HUES48 (cell line): ENCODE measurements around the gene TNFRSF25.

Experiments
- H3K27ac ChIP-seq: one replicate; pipeline ENCODE4 v1.7.0; 2013; ENCODE audit warnings: low read depth, low read length, inconsistent platforms
- H3K27me3 ChIP-seq: 2 replicates; pipeline ENCODE4 v1.6.1; 2013; ENCODE audit warnings: mild to moderate bottlenecking, low read length; ENCODE audit not compliant: control insufficient read depth, insufficient read depth
- H3K36me3 ChIP-seq: 2 replicates; pipeline ENCODE4 v1.6.1; 2013; ENCODE audit warnings: low read length; ENCODE audit not compliant: control insufficient read depth, insufficient read depth
- H3K4me1 ChIP-seq: 2 replicates; pipeline ENCODE4 v1.6.1; 2013; ENCODE audit warnings: mild to moderate bottlenecking, low read length; ENCODE audit not compliant: control insufficient read depth, insufficient read depth
- H3K4me3 ChIP-seq: 2 replicates; pipeline ENCODE4 v1.5.1; 2013; ENCODE audit warnings: mild to moderate bottlenecking, low read depth, low read length
- H3K9ac ChIP-seq: 2 replicates; pipeline ENCODE4 v1.6.1; 2013; ENCODE audit warnings: mild to moderate bottlenecking, low read depth, low read length, moderate library complexity
- H3K9me3 ChIP-seq: 2 replicates; pipeline ENCODE4 v1.6.1; 2013; ENCODE audit warnings: low read length; ENCODE audit not compliant: control insufficient read depth, insufficient read depth

TNFRSF25 gene

DNA sequence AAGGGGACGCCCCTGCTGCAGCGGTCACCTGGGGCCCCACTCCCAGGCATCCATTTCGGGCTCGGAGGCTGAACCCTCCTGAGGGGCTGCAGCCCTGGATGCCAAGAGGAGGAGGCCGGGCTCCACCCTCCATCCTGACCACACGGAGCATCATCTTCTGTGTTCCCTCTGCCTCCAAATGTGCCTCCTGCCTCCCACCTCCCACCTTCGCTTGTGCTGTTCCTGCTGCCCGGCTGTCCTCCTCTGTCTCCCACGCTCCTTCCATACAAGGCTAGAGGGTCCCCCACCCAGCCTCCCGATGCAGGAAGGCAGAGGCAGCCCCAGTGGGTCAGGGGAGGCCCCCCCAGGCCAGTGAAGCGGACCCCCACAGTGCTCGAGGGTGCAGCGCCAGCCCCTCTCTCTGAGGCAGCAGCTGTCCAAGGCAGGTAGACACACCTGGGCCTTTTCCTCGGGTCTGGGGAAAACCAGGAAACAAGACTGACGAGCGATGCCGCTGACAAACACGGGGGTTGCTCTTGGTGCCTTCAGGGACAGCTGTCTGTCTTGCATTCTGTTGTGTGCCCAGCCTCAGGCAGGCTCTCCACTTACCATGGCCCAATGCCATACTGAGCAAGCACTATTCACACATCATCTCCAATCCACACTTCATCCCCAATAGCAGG is 42.3 kb upstream of the TNFRSF25 start:
- H3K4me1 ChIP-seq: no peaks in the 10 kb centered on the region
- no peak overlapping the region for H3K9ac ChIP-seq
- no peak overlapping the region for H3K27ac ChIP-seq
- H3K27me3 ChIP-seq: no peaks in the 10 kb centered on the region
- H3K36me3 ChIP-seq: no peaks in the 10 kb centered on the region
- H3K4me3 ChIP-seq: no peak overlapping the region
- no peaks in the 10 kb centered on the region for H3K9me3 ChIP-seq

DNA sequence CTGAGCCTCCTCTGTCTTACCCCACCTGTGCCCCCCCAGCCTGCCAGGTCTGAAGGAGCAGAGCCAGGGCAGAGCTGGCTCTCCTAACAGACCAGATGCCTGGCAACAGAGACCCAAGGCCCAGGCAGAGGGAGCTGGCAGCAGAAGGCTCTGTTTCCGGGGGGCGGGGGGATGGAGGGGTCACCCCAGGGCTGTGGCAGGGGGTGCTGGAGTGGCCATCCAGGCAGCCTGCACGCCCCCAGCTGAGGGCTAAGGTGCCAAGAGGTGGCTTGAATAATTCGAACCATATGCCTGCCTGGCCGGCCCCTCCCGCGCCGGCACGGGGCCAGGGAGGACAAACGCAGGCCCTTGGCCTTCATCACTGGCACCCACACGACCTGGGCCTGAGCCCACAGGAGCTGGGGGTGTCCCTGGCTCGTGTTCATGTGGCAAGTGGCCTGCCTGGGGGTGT is 41.5 kb upstream of the TNFRSF25 start:
- no peaks in the 10 kb centered on the region for H3K4me1 ChIP-seq
- no peak overlapping the region for H3K4me3 ChIP-seq
- H3K36me3 ChIP-seq: no peaks in the 10 kb centered on the region
- H3K27me3 ChIP-seq: no peaks in the 10 kb centered on the region
- H3K27ac ChIP-seq: no peak overlapping the region
- H3K9me3 ChIP-seq: no peaks in the 10 kb centered on the region
- H3K9ac ChIP-seq: no peak overlapping the region

DNA sequence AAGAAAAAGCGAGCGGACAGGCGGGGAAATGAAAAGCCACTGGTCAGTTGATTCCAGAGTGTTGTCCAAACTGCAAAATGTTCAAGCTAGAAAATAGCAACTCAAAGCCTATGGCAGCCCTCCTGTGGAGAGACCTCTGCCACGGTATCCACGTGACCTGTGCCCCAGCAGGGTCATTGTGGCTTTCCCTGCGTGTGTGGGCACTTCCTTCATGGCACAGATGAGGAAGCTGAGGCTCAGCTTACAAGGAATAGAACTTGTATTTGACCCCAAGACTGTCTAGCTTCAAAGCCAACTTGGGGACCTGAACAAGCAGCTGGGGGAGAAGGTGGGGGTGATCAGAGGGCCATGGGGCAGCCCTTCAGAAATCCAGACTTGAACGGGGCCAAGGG is 41.1 kb upstream of the TNFRSF25 start:
- H3K27me3 ChIP-seq: no peaks in the 10 kb centered on the region
- H3K9me3 ChIP-seq: no peaks in the 10 kb centered on the region
- H3K4me1 ChIP-seq: no peaks in the 10 kb centered on the region
- no peak overlapping the region for H3K27ac ChIP-seq
- H3K4me3 ChIP-seq: no peak overlapping the region
- no peaks in the 10 kb centered on the region for H3K36me3 ChIP-seq
- H3K9ac ChIP-seq: no peak overlapping the region

DNA sequence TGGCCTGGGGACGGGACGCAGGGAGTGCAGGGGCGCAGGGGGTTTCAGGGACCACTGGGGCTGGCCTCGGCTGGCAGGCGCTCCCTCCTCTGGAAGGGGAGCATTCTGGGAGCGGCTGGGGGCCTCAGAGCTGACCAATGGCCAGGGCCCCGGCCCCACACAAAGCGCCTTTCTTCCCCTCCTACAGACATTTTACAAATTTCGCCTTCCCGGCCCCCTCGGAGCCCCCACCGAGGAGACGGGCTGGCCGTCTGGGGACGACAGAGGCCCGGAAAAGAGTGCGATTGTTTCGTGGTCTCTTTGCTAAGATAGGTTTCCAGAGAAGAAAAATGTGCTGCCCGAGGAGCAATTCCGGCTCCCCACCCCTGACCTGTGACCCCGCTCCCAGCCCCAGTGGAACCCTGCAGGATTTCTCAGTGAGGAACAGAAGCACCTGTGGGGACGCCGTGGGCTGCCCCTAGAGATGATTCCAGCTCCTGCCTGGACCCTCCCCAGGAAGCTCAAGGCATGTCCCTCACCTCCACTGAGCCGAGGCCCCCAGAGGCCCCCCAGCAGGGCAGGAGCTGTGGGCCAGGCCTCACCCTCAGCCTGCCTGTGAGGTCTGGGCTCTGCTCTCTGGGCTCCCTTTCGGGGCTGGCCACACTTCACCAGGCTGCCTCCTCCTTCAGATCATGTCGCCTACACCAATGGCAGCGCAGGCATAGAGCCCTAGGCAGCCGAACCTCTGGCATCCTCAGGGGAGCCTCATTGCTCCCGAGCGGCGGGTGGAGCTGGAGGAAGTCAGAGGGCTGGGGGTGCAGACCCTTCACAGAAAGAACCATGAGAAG is 40.5 kb upstream of the TNFRSF25 start:
- Histone ChIP-seq H3K4me3 (no peak overlapping the region), H3K27ac (no peak overlapping the region), H3K27me3 (no peaks in the 10 kb centered on the region), H3K36me3 (no peaks in the 10 kb centered on the region), H3K4me1 (no peaks in the 10 kb centered on the region), H3K9me3 (no peaks in the 10 kb centered on the region), H3K9ac (no peak overlapping the region)

DNA sequence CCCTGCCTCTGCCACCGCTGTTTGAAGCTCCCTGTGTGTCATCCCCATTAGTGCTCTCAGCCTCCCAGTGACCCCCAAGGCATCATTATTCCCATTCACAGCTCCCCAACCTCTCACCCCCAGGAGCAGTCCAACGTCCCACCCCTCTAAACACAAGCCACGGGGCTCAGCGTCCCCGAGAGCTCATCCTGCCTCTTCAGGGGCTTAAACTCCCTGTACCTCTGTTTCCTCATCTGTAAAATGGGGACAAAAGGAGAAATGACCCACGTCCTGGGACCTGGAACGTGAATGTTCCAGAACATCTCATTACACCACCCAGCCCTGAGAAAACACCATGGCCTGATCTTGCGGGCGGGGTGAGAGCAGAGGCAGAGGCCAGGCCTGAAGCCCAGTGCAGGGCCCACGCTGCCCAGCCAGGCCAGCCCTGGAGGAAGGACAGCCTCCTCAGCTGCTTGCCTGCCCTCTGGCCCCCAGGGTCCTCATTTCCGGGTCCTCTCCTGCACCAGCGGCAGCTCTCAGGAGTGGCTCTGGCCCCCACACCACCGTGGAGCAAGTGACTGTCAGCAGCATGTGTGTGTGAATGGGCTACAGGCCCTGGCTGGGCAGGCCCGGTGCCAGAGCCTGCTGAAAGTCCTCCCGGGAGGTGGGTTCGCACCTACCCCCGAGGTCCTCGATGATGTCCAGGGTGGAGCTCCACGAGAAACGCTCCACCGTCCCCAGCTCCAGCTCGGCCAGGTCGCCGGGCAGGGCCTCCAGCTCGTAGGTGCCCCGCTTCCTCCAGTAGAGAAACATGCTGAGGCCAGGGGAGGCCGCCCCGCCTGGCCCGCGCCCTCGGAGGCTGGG is 39.6 kb upstream of the TNFRSF25 start:
- no peaks in the 10 kb centered on the region for H3K9me3 ChIP-seq
- H3K9ac ChIP-seq: no peak overlapping the region
- H3K27me3 ChIP-seq: no peaks in the 10 kb centered on the region
- H3K4me1 ChIP-seq: no peaks in the 10 kb centered on the region
- H3K4me3 ChIP-seq: no peak overlapping the region
- no peak overlapping the region for H3K27ac ChIP-seq
- H3K36me3 ChIP-seq: no peaks in the 10 kb centered on the region

DNA sequence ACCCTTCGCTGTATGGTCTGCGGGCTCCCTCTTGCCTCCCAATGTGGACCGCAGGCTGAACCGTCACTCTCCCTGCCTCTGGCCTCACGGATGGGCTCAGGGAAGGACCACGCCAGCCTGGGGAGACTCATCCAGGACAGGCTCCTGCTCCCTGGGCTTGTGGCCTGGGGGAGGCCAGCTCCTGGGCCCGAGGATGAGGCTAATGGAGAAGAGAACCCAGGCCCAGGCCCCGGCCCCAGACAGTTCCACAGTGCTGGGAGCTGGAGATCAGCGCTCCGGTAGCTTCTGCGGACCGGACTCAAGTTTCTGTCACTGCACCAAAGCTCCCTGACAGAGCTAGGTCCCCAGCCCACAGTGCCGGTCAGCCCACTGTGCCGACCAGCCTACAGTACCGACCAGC is 38.9 kb upstream of the TNFRSF25 start:
- H3K27me3 ChIP-seq: no peaks in the 10 kb centered on the region
- H3K9me3 ChIP-seq: no peaks in the 10 kb centered on the region
- H3K4me3 ChIP-seq: no peak overlapping the region
- H3K36me3 ChIP-seq: no peaks in the 10 kb centered on the region
- H3K4me1 ChIP-seq: no peaks in the 10 kb centered on the region
- no peak overlapping the region for H3K27ac ChIP-seq
- no peak overlapping the region for H3K9ac ChIP-seq

DNA sequence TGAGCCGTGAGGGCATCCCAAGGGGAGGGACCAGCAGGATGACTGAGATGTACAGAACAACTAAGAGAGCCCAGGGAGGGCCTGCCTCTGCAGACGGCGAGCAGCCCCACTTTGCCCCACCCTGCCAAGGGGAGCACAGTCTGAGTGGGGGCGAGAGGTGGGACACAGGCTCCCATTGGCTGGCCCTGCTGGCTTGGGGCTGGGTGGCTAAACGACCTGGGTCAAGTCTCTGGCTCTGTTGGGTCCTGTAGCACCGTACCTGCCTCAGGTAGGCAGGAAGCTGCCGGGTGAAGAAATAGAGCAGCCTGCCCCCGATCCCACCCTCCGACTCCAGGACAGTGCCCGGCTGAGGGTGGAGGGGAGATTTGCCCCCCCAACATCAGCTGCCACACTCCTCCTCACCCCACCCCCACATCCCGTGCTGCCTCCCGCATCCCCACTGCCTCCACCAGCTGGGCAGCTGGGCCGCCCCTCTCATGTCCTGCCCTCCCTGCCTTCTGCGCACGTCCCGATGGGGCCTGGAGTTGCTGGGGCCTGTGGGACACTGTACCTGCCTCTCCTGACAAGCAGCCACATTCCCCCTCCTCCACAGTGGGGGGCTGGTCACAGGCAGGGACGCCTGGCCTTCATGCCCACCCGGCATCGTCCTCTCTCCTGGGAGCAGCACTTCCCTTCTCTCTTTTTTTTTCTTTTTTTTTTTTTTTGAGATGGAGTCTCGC is 38.1 kb upstream of the TNFRSF25 start:
- no peak overlapping the region for H3K9ac ChIP-seq
- H3K27me3 ChIP-seq: no peaks in the 10 kb centered on the region
- H3K27ac ChIP-seq: no peak overlapping the region
- no peak overlapping the region for H3K4me3 ChIP-seq
- H3K9me3 ChIP-seq: no peaks in the 10 kb centered on the region
- no peaks in the 10 kb centered on the region for H3K36me3 ChIP-seq
- no peaks in the 10 kb centered on the region for H3K4me1 ChIP-seq

DNA sequence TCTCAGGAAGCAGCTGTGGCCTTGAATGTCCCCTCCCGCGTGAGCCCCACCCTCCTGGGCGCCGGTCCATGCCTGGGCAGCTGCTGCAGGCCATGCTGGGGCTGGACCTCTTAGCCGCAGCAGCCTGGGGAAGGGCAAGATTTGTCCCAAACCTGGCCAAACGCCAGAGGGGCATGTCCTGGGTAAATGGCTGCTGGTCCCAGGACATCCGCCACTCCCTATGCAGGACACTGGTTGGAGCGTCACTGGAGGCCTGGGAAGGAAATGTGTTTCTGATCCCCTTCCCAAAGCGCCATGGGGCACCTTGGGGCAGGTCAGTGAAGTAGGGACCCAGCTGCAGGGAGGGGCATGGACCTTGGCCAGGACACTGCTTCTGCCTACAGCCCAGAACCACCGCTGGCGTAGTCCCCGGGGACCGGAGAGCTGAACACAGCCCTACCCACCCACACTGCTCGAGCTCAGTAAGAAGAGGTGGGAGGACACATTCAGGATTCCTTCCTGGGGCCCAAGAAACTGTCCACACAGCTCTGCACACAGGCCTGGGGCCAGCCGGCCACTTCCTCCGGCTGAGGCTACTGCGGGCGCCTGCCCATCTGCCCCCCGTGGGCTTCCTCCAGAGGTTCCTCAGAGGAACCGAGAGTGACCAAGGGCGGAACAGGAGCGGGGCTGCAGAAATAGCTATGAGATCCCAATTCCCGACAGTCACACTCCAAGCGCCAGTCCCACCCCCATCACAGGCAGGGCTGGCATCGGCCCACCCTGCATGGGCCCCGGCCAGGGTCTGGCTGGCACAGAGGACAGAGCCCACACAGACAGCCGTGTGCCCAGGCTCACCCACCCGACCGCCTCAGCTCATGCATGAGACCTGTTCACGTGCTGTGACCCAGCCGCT is 36.3 kb upstream of the TNFRSF25 start:
- H3K4me1 ChIP-seq: no peaks in the 10 kb centered on the region
- no peak overlapping the region for H3K27ac ChIP-seq
- no peaks in the 10 kb centered on the region for H3K36me3 ChIP-seq
- no peaks in the 10 kb centered on the region for H3K9me3 ChIP-seq
- H3K9ac ChIP-seq: no peak overlapping the region
- no peak overlapping the region for H3K4me3 ChIP-seq
- H3K27me3 ChIP-seq: peaks cover 15% of the 10 kb centered on the region

DNA sequence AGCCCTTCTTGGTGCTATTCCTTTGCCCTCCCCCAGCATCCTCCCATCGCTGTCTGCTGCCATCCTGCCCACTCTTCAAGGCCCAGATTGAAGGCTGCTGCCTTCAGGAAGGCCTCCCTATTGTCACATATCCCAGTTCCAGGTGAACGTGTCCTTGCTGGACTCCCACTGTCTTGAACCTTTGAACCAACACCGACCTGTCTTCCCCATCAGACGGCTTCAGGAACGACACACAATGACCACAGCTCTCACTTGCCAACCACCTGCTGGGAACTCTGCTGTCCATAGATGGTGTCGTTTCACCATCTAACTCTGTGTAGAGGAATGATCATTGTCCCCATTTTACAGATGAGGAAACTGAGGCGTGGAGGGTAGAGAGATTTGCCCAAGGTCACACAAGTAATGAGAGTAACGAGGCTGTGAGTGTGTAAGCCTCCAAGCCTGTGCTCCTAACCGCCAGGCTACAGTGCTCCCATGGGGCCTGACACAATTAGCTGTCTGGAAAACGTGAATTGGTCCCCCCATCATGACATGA is 35.4 kb upstream of the TNFRSF25 start:
- Histone ChIP-seq H3K27ac (no peak overlapping the region), H3K4me3 (no peak overlapping the region), H3K4me1 (peaks cover 3% of the 10 kb centered on the region; the same call in 1 of the 2 replicates), H3K36me3 (no peaks in the 10 kb centered on the region), H3K9me3 (no peaks in the 10 kb centered on the region), H3K9ac (no peak overlapping the region), H3K27me3 (peaks cover 21% of the 10 kb centered on the region)
